ENCODE results near the gene SYT1.

The SYT1 gene

GRCh38 chr12:79236920-79237319 lies 372.3 kb downstream of the SYT1 start:
- DNase-seq, result no peak

DNA sequence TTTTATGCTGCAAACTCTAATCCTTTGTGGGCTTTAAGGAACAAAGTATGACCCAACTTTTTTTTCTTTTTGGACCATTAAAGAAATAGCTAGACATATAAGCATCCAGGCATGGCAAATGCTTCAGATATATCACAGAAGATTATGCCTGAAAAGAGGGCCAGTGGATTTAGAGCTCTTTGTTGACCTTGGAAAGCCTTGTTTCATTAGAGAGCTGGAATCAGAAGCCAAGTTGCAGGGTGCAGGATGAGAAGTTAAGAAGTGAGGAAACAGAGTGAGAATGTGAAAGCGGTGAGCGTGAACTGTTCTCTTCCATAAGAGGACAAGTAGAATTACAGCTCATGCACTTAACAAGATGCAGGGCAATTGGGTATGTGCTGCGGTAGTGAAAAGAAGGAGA lies 373.7 kb downstream of the SYT1 start:
- DNase-seq, result no peak

GRCh38 chr12:79247494-79247893 lies 382.9 kb downstream of the SYT1 start:
- no peak for DNase-seq

GRCh38 chr12:79250186-79250585 lies 385.6 kb downstream of the SYT1 start:
- peak; percentile 41 for DNase-seq

- DNase-seq, result peak; percentile 34
Measured at GRCh38 chr12:79250960-79251755, 386.6 kb downstream of the SYT1 start.

- no peak for DNase-seq
Measured at GRCh38 chr12:79252358-79253075, 387.9 kb downstream of the SYT1 start.

- peak; percentile 40 for DNase-seq
Measured at GRCh38 chr12:79255288-79255687, 390.7 kb downstream of the SYT1 start.

- no peak for DNase-seq
Measured at GRCh38 chr12:79260923-79261322, 396.3 kb downstream of the SYT1 start.

- peak; percentile 36 for DNase-seq
Measured at GRCh38 chr12:79262938-79263337, 398.4 kb downstream of the SYT1 start.

- no peak for DNase-seq
Measured at GRCh38 chr12:79266343-79267144, 402.0 kb downstream of the SYT1 start.

- no peak for DNase-seq
Measured at GRCh38 chr12:79267580-79267979, 403.0 kb downstream of the SYT1 start.

- DNase-seq, result no peak
Measured at GRCh38 chr12:79274501-79275064, 410.0 kb downstream of the SYT1 start.

GRCh38 chr12:79275631-79276030 lies 411.1 kb downstream of the SYT1 start:
- no peak for DNase-seq

DNA sequence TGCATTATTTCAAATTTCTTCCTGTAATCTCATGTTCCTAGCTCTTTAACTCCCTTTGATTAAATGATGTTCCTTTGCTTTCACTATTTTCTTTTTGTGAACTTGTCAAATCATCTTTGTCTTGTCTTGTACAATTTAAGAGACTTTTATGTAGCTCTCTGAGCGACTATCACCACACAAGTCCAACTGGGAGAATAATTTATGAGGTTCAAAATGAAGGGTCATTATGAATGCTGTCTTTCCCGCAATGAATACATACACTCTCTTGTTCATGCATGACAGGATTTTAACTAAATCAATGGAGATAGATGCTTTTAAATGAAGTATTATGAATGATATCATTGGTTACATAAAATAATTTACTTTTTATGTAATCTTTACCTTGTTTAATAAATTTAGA lies 418.8 kb downstream of the SYT1 start:
- DNase-seq, result no peak

DNA sequence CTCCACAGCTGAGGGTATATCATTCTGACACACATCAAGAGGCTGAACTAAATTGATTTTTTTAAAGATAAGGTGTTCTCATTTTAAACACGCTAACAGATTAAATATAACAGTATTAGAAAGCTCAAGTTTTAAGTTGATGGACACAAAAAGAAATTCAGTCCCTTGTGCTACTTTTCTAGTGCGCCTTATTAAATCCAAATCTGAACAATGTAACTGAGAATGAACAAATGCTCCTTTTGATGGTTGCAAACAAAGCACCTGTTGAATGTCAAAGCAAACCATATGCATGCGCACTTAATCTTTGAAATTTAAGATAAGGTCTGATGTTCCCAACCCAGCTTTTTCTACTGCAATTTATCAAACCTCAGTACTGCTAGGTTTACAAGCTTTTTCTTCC lies 424.3 kb downstream of the SYT1 start:
- no peak for DNase-seq

- no peak for DNase-seq
Measured at GRCh38 chr12:79291711-79292110, 427.1 kb downstream of the SYT1 start.

DNA sequence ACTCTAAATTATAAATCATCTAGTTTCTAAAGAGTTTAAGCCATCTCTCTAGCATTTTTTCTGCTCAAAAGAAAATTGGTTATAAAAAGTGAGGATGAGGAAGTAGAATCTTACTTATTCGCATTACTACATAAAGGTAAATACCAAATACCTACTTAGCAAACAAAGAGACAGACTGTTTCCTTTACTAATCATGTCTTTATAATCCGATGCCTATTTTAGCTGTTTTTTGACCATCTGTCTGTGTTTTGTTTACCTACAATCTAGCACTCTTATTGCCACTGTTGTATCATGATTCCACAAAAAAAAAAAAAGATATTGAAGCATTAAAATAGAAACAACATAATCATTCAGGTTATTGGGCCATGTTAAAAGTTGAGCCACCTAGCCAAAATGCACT lies 430.0 kb downstream of the SYT1 start:
- DNase-seq, result no peak

- no peak for DNase-seq
Measured at GRCh38 chr12:79295572-79295971, 431.0 kb downstream of the SYT1 start.

GRCh38 chr12:79296133-79296532 lies 431.6 kb downstream of the SYT1 start:
- DNase-seq, result no peak

DNA sequence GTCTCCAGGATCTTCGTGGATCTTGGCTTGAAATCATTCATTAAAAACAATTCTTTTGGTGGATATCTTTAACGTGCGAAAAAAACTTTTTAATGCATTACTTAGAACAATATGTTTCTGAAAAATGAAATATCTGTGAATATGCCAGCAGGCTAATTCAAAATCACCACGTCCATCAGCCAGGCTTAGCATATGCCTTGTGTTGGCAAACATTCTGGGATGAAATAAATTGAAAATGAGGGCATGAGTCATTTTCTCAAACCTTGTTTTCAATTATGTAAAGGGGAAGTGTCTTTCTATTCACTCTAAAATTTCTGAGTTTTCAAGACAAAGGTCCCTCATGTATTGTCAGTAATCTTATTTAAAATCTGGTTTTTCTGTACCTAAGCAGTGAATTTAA lies 432.3 kb downstream of the SYT1 start:
- no peak for DNase-seq

DNA sequence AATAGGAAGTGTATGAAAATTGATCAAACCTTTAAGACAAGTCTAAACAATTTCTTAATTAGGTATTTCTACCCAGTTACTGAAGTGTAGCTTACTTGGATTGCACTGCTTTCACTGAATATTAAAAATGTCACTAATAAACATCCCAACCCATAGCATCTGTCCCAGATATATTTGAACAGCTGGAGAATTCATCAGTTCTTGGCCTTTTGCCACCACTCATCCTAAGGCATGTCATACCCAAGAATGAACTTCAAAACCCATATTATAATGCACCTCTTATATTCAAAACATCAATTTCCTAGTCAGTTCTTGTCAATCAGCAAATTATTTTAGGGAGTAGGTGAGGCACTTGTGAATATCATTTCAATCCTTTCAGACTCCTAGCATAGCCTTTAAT lies 433.9 kb downstream of the SYT1 start:
- no peak for DNase-seq

DNA sequence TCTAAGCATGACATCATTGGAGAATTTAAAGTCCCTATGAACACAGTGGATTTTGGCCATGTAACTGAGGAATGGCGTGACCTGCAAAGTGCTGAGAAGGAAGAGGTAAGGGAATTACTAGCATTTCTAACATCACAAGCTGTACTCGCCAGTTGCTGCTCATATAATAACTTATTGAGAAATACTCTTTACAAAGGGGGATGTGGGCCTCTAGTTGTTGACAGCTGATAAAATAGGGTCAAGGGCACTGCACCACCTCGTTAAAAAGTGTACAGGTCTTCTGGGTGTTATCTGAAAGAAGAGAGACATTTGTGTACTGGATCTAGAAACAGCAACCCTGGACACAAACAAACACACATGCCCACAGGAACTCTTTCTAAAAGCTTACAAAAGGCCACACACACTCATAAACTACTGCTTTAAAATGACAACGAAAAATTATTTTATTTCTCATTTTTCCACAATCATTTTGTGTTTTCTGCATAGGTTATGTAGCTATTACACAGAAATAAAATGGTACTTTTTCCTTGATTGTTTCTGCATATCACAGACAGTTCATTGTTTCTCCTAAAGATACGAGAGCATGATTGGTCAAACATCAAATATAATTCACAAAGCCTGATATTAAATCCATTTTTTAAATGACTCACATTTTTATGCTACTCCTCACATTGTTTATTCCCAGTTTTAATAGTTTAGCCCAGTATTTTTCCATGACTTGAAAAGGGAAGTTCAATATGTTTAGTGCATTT lies 435.0 kb downstream of the SYT1 start:
- DNase-seq, result no peak

DNA sequence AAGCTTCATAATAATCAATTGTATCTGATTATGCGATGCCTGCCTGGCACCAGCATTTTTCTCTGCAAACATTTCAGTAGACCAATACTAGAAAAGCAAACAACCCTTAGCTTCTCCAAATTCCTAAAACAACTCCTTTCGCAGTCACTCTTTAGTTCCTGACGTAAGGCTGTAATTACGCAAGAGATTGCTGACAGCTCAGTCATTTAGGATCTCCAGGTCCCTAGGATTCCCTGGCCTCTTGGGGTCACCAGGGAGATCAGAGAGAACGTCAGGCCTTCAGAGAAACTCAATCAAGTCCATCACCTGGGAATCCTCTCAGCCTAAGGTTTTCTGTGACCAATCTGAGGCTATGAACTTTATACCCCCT lies 435.6 kb downstream of the SYT1 start:
- DNase-seq, result peak; percentile 58

All from EL (cell line).